H1 (cell line): ENCODE measurements around the gene TNNC1. TPM values are rescaled to one million over a fixed set of nuclear protein-coding genes. Genes with fewer than 3 reads are reported as not detected.
A peak's percentile ranks its signal among the peaks of the same experiment; 100 is the strongest.

ENCODE experiments used
- CTCF ChIA-PET: fragments of 300-600 bp; sonication (Branson Sonifier 250); formaldehyde crosslinking; loops from one replicate; lab custom pipeline; 2021; ENCODE audit not compliant: partially characterized antibody; lab: Charles Lee
- POLR2A ChIA-PET: fragments of 300-600 bp; sonication (Branson Sonifier 250); formaldehyde crosslinking; loops from one replicate; lab custom pipeline; 2021; ENCODE audit warnings: inconsistent platforms; ENCODE audit not compliant: partially characterized antibody; lab: Charles Lee
- DNase-seq, 2 experiments: peaks; one replicate each; pipeline versions ENCODE4 v3.0.0 to v3.0.0-alpha.2; 2010 to 2022; ENCODE audit warnings: low spot score in 2 of 2, low read depth in 1 of 2, mixed read lengths in 1 of 2
- FAIRE-seq: peaks from 2 replicates; lab custom pipeline; 2011; peaks lifted over from hg19 to GRCh38; lab: Jason Lieb, UNC
- H2AFZ ChIP-seq: 2 replicates; pipeline ENCODE4 v1.8.1; 2012; ENCODE audit warnings: low read length, inconsistent platforms
- H2AK5ac ChIP-seq: 2 replicates; pipeline ENCODE4 v1.6.1; 2013; ENCODE audit warnings: low read depth, low read length
- H2BK120ac ChIP-seq: replicated peaks from 2 replicates; pipeline ENCODE3; 2013; ENCODE audit warnings: low read depth, low read length, inconsistent platforms
- H2BK12ac ChIP-seq: 2 replicates; pipeline ENCODE4 v1.6.1; 2013; ENCODE audit warnings: low read depth, low read length
- H2BK15ac ChIP-seq: 2 replicates; pipeline ENCODE4 v1.6.1; 2013; ENCODE audit warnings: low read length
- H2BK20ac ChIP-seq: 2 replicates; pipeline ENCODE4 v1.6.1; 2013; ENCODE audit warnings: low read length
- H2BK5ac ChIP-seq: 2 replicates; pipeline ENCODE4 v1.6.1; 2013; ENCODE audit warnings: low read depth, low read length
- H3K14ac ChIP-seq: 2 replicates; pipeline ENCODE4 v1.6.1; 2013; ENCODE audit warnings: inconsistent platforms; ENCODE audit not compliant: insufficient read length
- H3K18ac ChIP-seq: 2 replicates; pipeline ENCODE4 v1.6.1; 2013; ENCODE audit warnings: low read length; ENCODE audit errors: extremely low read depth
- H3K23ac ChIP-seq: 2 replicates; pipeline ENCODE4 v1.6.1; 2013; ENCODE audit warnings: inconsistent platforms; ENCODE audit not compliant: insufficient read length
- H3K23me2 ChIP-seq: 2 replicates; pipeline ENCODE4 v1.6.1; 2013; ENCODE audit warnings: low read depth, low read length
- H3K27ac ChIP-seq: 2 replicates; pipeline ENCODE4 v1.6.1; 2011; ENCODE audit warnings: low read depth, low read length, inconsistent platforms
- H3K27me3 ChIP-seq, 4 experiments: replicated peaks in 1 of 4; 1 replicate in 1 of 4; 2 replicates in 3 of 4; pipeline versions ENCODE4 v1.6.1 to v1.8.1; 2011 to 2013; ENCODE audit warnings: low read length in 3 of 4, mild to moderate bottlenecking in 3 of 4, inconsistent platforms in 2 of 4, mixed read lengths in 2 of 4, moderate library complexity in 1 of 4; ENCODE audit not compliant: control insufficient read depth in 3 of 4, insufficient read depth in 3 of 4; ENCODE audit errors: extremely low read depth in 1 of 4
- H3K36me3 ChIP-seq, 4 experiments: 2 replicates each; pipeline versions ENCODE4 v1.6.1 to v1.8.1; 2011 to 2013; ENCODE audit warnings: mild to moderate bottlenecking in 4 of 4, low read length in 3 of 4, moderate library complexity in 2 of 4, control low read depth in 1 of 4, inconsistent platforms in 1 of 4; ENCODE audit not compliant: insufficient read depth in 4 of 4, control insufficient read depth in 2 of 4
- H3K4ac ChIP-seq: replicated peaks from 2 replicates; pipeline ENCODE3; 2013; ENCODE audit warnings: low read length, low read depth, mixed read lengths, inconsistent platforms; ENCODE audit not compliant: insufficient read length
- H3K4me1 ChIP-seq, 4 experiments: replicated peaks in 1 of 4; 1 replicate in 1 of 4; 2 replicates in 3 of 4; pipeline versions ENCODE4 v1.6.1 to v1.8.1; 2011 to 2013; ENCODE audit warnings: low read length in 3 of 4, inconsistent platforms in 2 of 4, mixed read lengths in 1 of 4; ENCODE audit not compliant: insufficient read depth in 4 of 4, control insufficient read depth in 3 of 4
- H3K4me2 ChIP-seq, 2 experiments: 2 replicates each; pipeline versions ENCODE4 v1.6.1 to v1.8.1; 2011 to 2013; ENCODE audit warnings: low read depth in 2 of 2, low read length in 2 of 2, control low read depth in 1 of 2, inconsistent platforms in 1 of 2, mild to moderate bottlenecking in 1 of 2; ENCODE audit not compliant: insufficient read depth in 1 of 2
- H3K4me3 ChIP-seq, 4 experiments: fragments of 200-600, 300-600 bp in 1 of 4; sonication (generic), shearing (Covaris generic), sonication (Bioruptor Twin) in 1 of 4; 2 replicates each; pipeline versions ENCODE4 v1.5.1 to v1.8.1; 2011 to 2016; ENCODE audit warnings: low read length in 4 of 4, low read depth in 3 of 4, control low read depth in 2 of 4, inconsistent platforms in 2 of 4, mild to moderate bottlenecking in 2 of 4, mixed read lengths in 1 of 4, moderate library complexity in 1 of 4; ENCODE audit not compliant: insufficient read depth in 2 of 4; ENCODE audit errors: extremely low read depth in 1 of 4
- H3K56ac ChIP-seq: replicated peaks from 2 replicates; pipeline ENCODE3; 2013; ENCODE audit warnings: low read depth, mild to moderate bottlenecking, mixed read lengths, low read length, inconsistent platforms; ENCODE audit not compliant: insufficient read length
- H3K79me1 ChIP-seq: 2 replicates; pipeline ENCODE4 v1.6.1; 2013; ENCODE audit warnings: low read depth, low read length, control low read depth
- H3K79me2 ChIP-seq, 2 experiments: 2 replicates each; pipeline versions ENCODE4 v1.6.1 to v1.8.1; 2012 to 2013; ENCODE audit warnings: low read length in 2 of 2, mild to moderate bottlenecking in 2 of 2, inconsistent platforms in 1 of 2; ENCODE audit not compliant: insufficient read depth in 2 of 2, control insufficient read depth in 1 of 2
- H3K9ac ChIP-seq, 4 experiments: replicated peaks in 1 of 4; 1 replicate in 1 of 4; 2 replicates in 3 of 4; pipeline versions ENCODE4 v1.6.1 to v1.8.1; 2011 to 2013; ENCODE audit warnings: low read depth in 3 of 4, low read length in 3 of 4, control low read depth in 2 of 4, mild to moderate bottlenecking in 2 of 4, moderate library complexity in 2 of 4, inconsistent platforms in 1 of 4; ENCODE audit errors: extremely low read depth in 1 of 4
- H3K9me3 ChIP-seq, 2 experiments: 2 replicates each; pipeline versions ENCODE4 v1.6.1 to v1.8.1; 2012 to 2013; ENCODE audit warnings: mild to moderate bottlenecking in 2 of 2, moderate library complexity in 2 of 2, control low read depth in 1 of 2, inconsistent platforms in 1 of 2, low read depth in 1 of 2, low read length in 1 of 2, mixed read lengths in 1 of 2; ENCODE audit not compliant: insufficient read depth in 2 of 2
- H4K20me1 ChIP-seq, 2 experiments: replicated peaks in 1 of 2; 2 replicates each; pipeline versions ENCODE3 to v1.8.1; 2011 to 2013; ENCODE audit warnings: inconsistent platforms in 2 of 2, low read length in 2 of 2, mild to moderate bottlenecking in 1 of 2; ENCODE audit not compliant: insufficient read depth in 2 of 2, control insufficient read depth in 1 of 2
- H4K5ac ChIP-seq: 2 replicates; pipeline ENCODE4 v1.6.1; 2013; ENCODE audit warnings: low read length, low read depth, mixed read lengths, inconsistent platforms; ENCODE audit not compliant: insufficient read length
- H4K8ac ChIP-seq: 2 replicates; pipeline ENCODE4 v1.8.0; 2013; ENCODE audit warnings: mild to moderate bottlenecking, moderate library complexity, low read length, inconsistent platforms; ENCODE audit not compliant: insufficient read depth; ENCODE audit errors: extremely low read depth
- H4K91ac ChIP-seq: replicated peaks from 2 replicates; pipeline ENCODE3; 2013; ENCODE audit warnings: low read length, mixed read lengths, inconsistent platforms; ENCODE audit not compliant: insufficient read length
- ATF2 ChIP-seq: IDR thresholded peaks from 2 replicates; pipeline ENCODE4 v1.6.1; 2012; ENCODE audit warnings: low read length, inconsistent platforms
- CBX5 ChIP-seq: fragments of 300-800, 300-1000 bp; sonication (generic); IDR thresholded peaks from 2 replicates; pipeline ENCODE4 v1.7.1; 2016; ENCODE audit warnings: antibody characterized with exemption, low read length, low read depth
- CHD1 ChIP-seq: IDR thresholded peaks from 2 replicates; pipeline ENCODE4 v1.6.1; 2012; ENCODE audit warnings: low read depth, low read length, improper control_type of control experiment
- CTBP2 ChIP-seq: IDR thresholded peaks from 2 replicates; pipeline ENCODE4 v1.7.0; 2011; ENCODE audit warnings: borderline replicate concordance, mild to moderate bottlenecking, moderate library complexity, mixed read lengths, low read length; ENCODE audit not compliant: insufficient read depth, insufficient read length
- EGR1 ChIP-seq: IDR thresholded peaks from 2 replicates; pipeline ENCODE4 v1.6.1; 2011; ENCODE audit warnings: low read depth, low read length, borderline replicate concordance
- JUND ChIP-seq: IDR thresholded peaks from 2 replicates; pipeline ENCODE4 v1.6.1; 2011; ENCODE audit warnings: mild to moderate bottlenecking, improper control_type of control experiment, low read length
- USF2 ChIP-seq: IDR thresholded peaks from 2 replicates; pipeline ENCODE4 v1.6.1; 2011; ENCODE audit warnings: low read length, improper control_type of control experiment
- ZNF274 ChIP-seq: IDR thresholded peaks from 2 replicates; pipeline ENCODE4 v1.7.0; 2012; ENCODE audit warnings: low read length, borderline replicate concordance; ENCODE audit errors: extremely low read depth
- WGBS, 2 experiments: shearing (Covaris generic) in 1 of 2; methylation state at CpG; one replicate each; pipeline versions ENCODE4 v1.1.6 to v1.1.7; 2013 to 2015; ENCODE audit warnings: low lambda C conversion rate in 2 of 2, mixed read lengths in 2 of 2, inconsistent platforms in 1 of 2, low coverage in 1 of 2, missing lambda C conversion rate in 1 of 2; ENCODE audit not compliant: insufficient replicate concordance in 2 of 2, insufficient coverage in 1 of 2, insufficient read length in 1 of 2; ENCODE audit errors: extremely low coverage in 1 of 2, missing lambda C conversion rate in 1 of 2; 5-methylcytosine and 5-hydroxymethylcytosine counted together
- polyA plus RNA-seq, 7 experiments: library from polyadenylated mRNA; depleted of rRNA in 3 of 7; stranded (reverse) in 5 of 7; unstranded in 2 of 7; fragments of >200 nt in 5 of 7; fragments of 200-250 nt in 2 of 7; gene quantifications; 1 replicate in 5 of 7; 2 replicates in 1 of 7; 4 replicates in 1 of 7; pipeline versions ENCODE4 v1.2.1 to v1.2.3, GENCODE V29; 2011 to 2013; ENCODE audit warnings: missing spikeins in 2 of 7, mixed read lengths in 2 of 7
- total RNA-seq: library from RNA; stranded (reverse); fragmentation: NEBNext Ultra II Directional; extraction: Animal tissue kit (Norgen Biotek cat#: 25700); gene quantifications from 2 replicates; pipeline ENCODE4 v1.2.1, GENCODE V29; 2021

Gene TNNC1
- total and polyA plus RNA-seq, 2 of the 8 experiments (the other 6 are each of a cell fraction or from before 2014, with no cell fraction given): 5.8 to 16.4 TPM

- no peak overlapping the region; the same call in 1 of the 2 replicates for H4K8ac ChIP-seq
- no peak overlapping the region for H3K23ac ChIP-seq
- no peak overlapping the region for H4K5ac ChIP-seq
- no peak overlapping the region for H3K4me3 ChIP-seq
- ChIA-PET CTCF (interaction anchor here (0.6 to 2.0 kb wide), 3 partner anchors 15 to 373 kb away, joined by 3 to 7 read pairs (median 3); no protein-coding TSS in a partner anchor), POLR2A (interaction anchor here (1.1 to 1.6 kb wide), 4 partner anchors 8 to 28 kb away, joined by 3 to 5 read pairs (median 4); no protein-coding TSS in a partner anchor)
- no peak overlapping the region for H3K14ac ChIP-seq
- H3K9me3 ChIP-seq: no peaks in the 10 kb centered on the region
- H2AK5ac ChIP-seq: no peak overlapping the region
- no peak overlapping the region for H2BK120ac ChIP-seq
- no peak overlapping the region for H3K56ac ChIP-seq
- no peak for FAIRE-seq
- no peak for DNase-seq
- peaks cover 0 to 23% of the 10 kb centered on the region in 2 experiments for H4K20me1 ChIP-seq
- peaks cover 21 to 65% (median 43%) of the 10 kb centered on the region in 4 experiments for H3K36me3 ChIP-seq
- H3K23me2 ChIP-seq: no peaks in the 10 kb centered on the region
- WGBS, 2 experiments: 94% methylated on average over 49 of the region's 59 CpGs; no CpG with 5 or more reads in 1 of the 2 experiments
- H3K79me1 ChIP-seq: peaks cover 2% of the 10 kb centered on the region; the same call in 1 of the 2 replicates
- H3K4me2 ChIP-seq: no peak overlapping the region
- no peaks in the 10 kb centered on the region for H3K79me2 ChIP-seq
- H2BK15ac ChIP-seq: no peak overlapping the region
- no peaks in the 10 kb centered on the region for H3K4me1 ChIP-seq
- H2BK12ac ChIP-seq: no peak overlapping the region
- H3K27ac ChIP-seq: no peak overlapping the region
- no peak overlapping the region for H2AFZ ChIP-seq
- no peaks in the 10 kb centered on the region for H3K27me3 ChIP-seq
- H3K9ac ChIP-seq: no peak overlapping the region
- no peak overlapping the region for H4K91ac ChIP-seq
- H2BK20ac ChIP-seq: no peak overlapping the region
- no peak overlapping the region for H3K4ac ChIP-seq
- H3K18ac ChIP-seq: no peak overlapping the region
- peak overlapping the region; percentile 52; the same call in 1 of the 2 replicates for H2BK5ac ChIP-seq
- TF ChIP-seq USF2 (no peak), ATF2 (no peak), CHD1 (no peak), CBX5 (no peak), CTBP2 (no peak), ZNF274 (no peak), EGR1 (no peak), JUND (no peak)
These were observed 34.2 kb upstream of the TNNC1 start for GRCh38 chr3:52487788-52488691.
